MM.1S (cell line): Measurements from ENCODE around the gene OCLN.
"Not testable (repeated sequence)": the region's sequence is repeated elsewhere in the genome, so short reads cannot be mapped to it uniquely, and the experiment has no call there.

ENCODE experiments used
- DNase-seq: peaks from one replicate; pipeline ENCODE4 v3.0.0-alpha.2; 2015
- H2AFZ ChIP-seq: fragments of 300-600 bp; sonication (generic); 2 replicates; pipeline ENCODE4 v1.6.0; 2016; ENCODE audit warnings: antibody characterized with exemption, low read length
- H3F3A ChIP-seq: fragments of 300-600 bp; sonication (generic); 2 replicates; pipeline ENCODE4 v1.6.1; 2016; ENCODE audit warnings: mild to moderate bottlenecking, antibody characterized with exemption, low read length, moderate library complexity, mixed read lengths; ENCODE audit not compliant: insufficient read depth
- H3K27ac ChIP-seq: fragments of 300-600 bp; sonication (generic); 2 replicates; pipeline ENCODE4 v1.5.1; 2016; ENCODE audit warnings: mild to moderate bottlenecking, low read length
- H3K27me3 ChIP-seq: fragments of 300-600 bp; sonication (generic); replicated peaks from 2 replicates; pipeline ENCODE4 v1.6.0; 2016; ENCODE audit warnings: low read length; ENCODE audit not compliant: insufficient read depth
- H3K36me3 ChIP-seq: fragments of 300-600 bp; sonication (generic); replicated peaks from 2 replicates; pipeline ENCODE4 v1.6.1; 2016; ENCODE audit warnings: mild to moderate bottlenecking, low read length, mixed read lengths; ENCODE audit not compliant: insufficient read depth
- H3K4me1 ChIP-seq: fragments of 300-600 bp; sonication (generic); 2 replicates; pipeline ENCODE4 v1.6.1; 2016; ENCODE audit warnings: low read length, mixed read lengths
- H3K4me2 ChIP-seq: fragments of 300-600 bp; sonication (generic); 2 replicates; pipeline ENCODE4 v1.6.0; 2016; ENCODE audit warnings: low read depth, low read length
- H3K4me3 ChIP-seq: fragments of 300-600 bp; sonication (generic); 2 replicates; pipeline ENCODE4 v1.5.1; 2016; ENCODE audit warnings: low read length, mixed read lengths
- H3K79me2 ChIP-seq: fragments of 300-600 bp; sonication (generic); 2 replicates; pipeline ENCODE4 v1.6.1; 2016; ENCODE audit warnings: mixed run types, low read length, mixed read lengths
- H3K9ac ChIP-seq: fragments of 300-600 bp; sonication (generic); 2 replicates; pipeline ENCODE4 v1.6.1; 2016; ENCODE audit warnings: low read length, mixed read lengths
- H3K9me2 ChIP-seq: fragments of 300-600 bp; sonication (generic); replicated peaks from 2 replicates; pipeline ENCODE4 v1.6.1; 2016; ENCODE audit warnings: mild to moderate bottlenecking, low read length, mixed read lengths; ENCODE audit not compliant: insufficient read depth
- H3K9me3 ChIP-seq: fragments of 300-600 bp; sonication (generic); replicated peaks from 2 replicates; pipeline ENCODE4 v1.6.1; 2016; ENCODE audit warnings: mild to moderate bottlenecking, low read length, mixed read lengths; ENCODE audit not compliant: insufficient read depth
- H4K20me1 ChIP-seq: fragments of 300-600 bp; sonication (generic); 2 replicates; pipeline ENCODE4 v1.6.1; 2016; ENCODE audit warnings: mild to moderate bottlenecking, low read length, moderate library complexity, mixed read lengths; ENCODE audit not compliant: insufficient read depth
- CTCF ChIP-seq: fragments of 300-600 bp; sonication (generic); IDR thresholded peaks from 2 replicates; pipeline ENCODE4 v1.5.1; 2016; ENCODE audit warnings: antibody characterized with exemption, low read length, mixed read lengths
- EZH2 ChIP-seq: fragments of 300-600 bp; sonication (generic); optimal IDR thresholded peaks from 2 replicates; pipeline ENCODE3; 2017; ENCODE audit warnings: low read depth, mild to moderate bottlenecking, antibody characterized with exemption, low read length, mixed read lengths
- EZH2phosphoT487 ChIP-seq: fragments of 300-600 bp; sonication (generic); IDR thresholded peaks from 2 replicates; pipeline ENCODE4 v1.6.1; 2018; ENCODE audit warnings: antibody characterized with exemption, low read length

OCLN gene

GRCh38 chr5:69454460-69455249 is 37.9 kb upstream of the OCLN start:
- no peaks in the 10 kb centered on the region for H4K20me1 ChIP-seq
- no peak overlapping the region for H2AFZ ChIP-seq
- no peaks in the 10 kb centered on the region for H3K9me2 ChIP-seq
- H3F3A ChIP-seq = no peaks in the 10 kb centered on the region
- H3K79me2 ChIP-seq = no peaks in the 10 kb centered on the region
- H3K9me3 ChIP-seq = no peaks in the 10 kb centered on the region
- no peak for TF ChIP-seq EZH2phosphoT487
- no peak for TF ChIP-seq EZH2
- TF ChIP-seq CTCF = no peak
- no peak overlapping the region for H3K4me3 ChIP-seq
- no peaks in the 10 kb centered on the region for H3K4me1 ChIP-seq
- H3K27ac ChIP-seq = no peak overlapping the region
- no peaks in the 10 kb centered on the region for H3K27me3 ChIP-seq
- no peak overlapping the region for H3K9ac ChIP-seq
- DNase-seq = no peak
- H3K36me3 ChIP-seq = no peaks in the 10 kb centered on the region
- no peak overlapping the region for H3K4me2 ChIP-seq

- not testable (repeated sequence) for H3K4me3 ChIP-seq, H4K20me1 ChIP-seq, H3K9me3 ChIP-seq, H3K36me3 ChIP-seq, DNase-seq, H3K4me2 ChIP-seq, H3F3A ChIP-seq, H3K27me3 ChIP-seq, H3K4me1 ChIP-seq, H3K9ac ChIP-seq, H2AFZ ChIP-seq, H3K9me2 ChIP-seq, H3K79me2 ChIP-seq, H3K27ac ChIP-seq
These were observed 37.1 kb upstream of the OCLN start for GRCh38 chr5:69455428-69455988.

DNA sequence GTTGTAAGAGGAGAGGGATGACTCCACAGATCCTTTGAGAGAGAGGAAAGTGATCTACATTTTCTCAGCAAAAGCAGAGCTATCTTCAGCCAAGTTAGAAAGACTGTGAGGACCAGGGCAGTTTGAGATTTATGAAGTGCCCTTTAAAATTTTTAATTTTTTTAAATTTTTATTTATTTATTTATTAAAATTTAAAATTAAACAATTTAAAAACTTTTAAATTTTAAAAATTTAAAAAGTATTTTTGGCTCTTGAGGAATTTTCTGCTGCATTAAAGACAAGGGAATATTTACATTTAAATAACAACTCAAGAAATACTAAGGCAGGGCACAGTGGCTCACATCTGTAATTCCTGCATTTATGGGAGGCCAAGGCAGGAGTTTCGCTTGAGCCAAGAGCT is 30.4 kb upstream of the OCLN start:
- TF ChIP-seq CTCF = no peak
- no peak for TF ChIP-seq EZH2
- no peak for TF ChIP-seq EZH2phosphoT487
- H2AFZ ChIP-seq = no peak overlapping the region

GRCh38 chr5:69466375-69466774 is 26.2 kb upstream of the OCLN start:
- H3K4me1 ChIP-seq, H3K4me3 ChIP-seq, H3K9me2 ChIP-seq, H3K9ac ChIP-seq, H3F3A ChIP-seq, H3K79me2 ChIP-seq, H3K27me3 ChIP-seq, H3K9me3 ChIP-seq, H3K36me3 ChIP-seq, H3K4me2 ChIP-seq, H4K20me1 ChIP-seq, H3K27ac ChIP-seq, H2AFZ ChIP-seq, DNase-seq: not testable (repeated sequence)

More for the DNA sequence above, 30.4 kb upstream of the OCLN start:
- Histone ChIP-seq H4K20me1 (no peaks in the 10 kb centered on the region), H3F3A (no peaks in the 10 kb centered on the region), H3K4me1 (no peaks in the 10 kb centered on the region), H3K27ac (no peak overlapping the region), H3K4me3 (no peak overlapping the region), H3K4me2 (no peak overlapping the region), H3K36me3 (no peaks in the 10 kb centered on the region), H3K79me2 (no peaks in the 10 kb centered on the region), H3K9me3 (no peaks in the 10 kb centered on the region), H3K9ac (no peak overlapping the region), H3K27me3 (no peaks in the 10 kb centered on the region), H3K9me2 (no peaks in the 10 kb centered on the region)
- DNase-seq = no peak
